OCI-LY3 (cell line): ENCODE measurements around the gene NR6A1.

ENCODE experiments used
- CTCF ChIP-seq: fragments of 200-600, 300-600 bp; sonication (generic); IDR thresholded peaks from 2 replicates; pipeline ENCODE4 v1.5.1; 2014; ENCODE audit warnings: antibody characterized with exemption, low read length, low read depth
- EZH2phosphoT487 ChIP-seq: fragments of 200-600 bp; shearing (Covaris generic); IDR thresholded peaks from 2 replicates; pipeline ENCODE4 v1.6.1; 2018; ENCODE audit warnings: antibody characterized with exemption, mixed run types, low read depth

GRCh38 chr9:124501771-124502320 is 269.3 kb downstream of the NR6A1 start:
- no peak for TF ChIP-seq CTCF
- TF ChIP-seq EZH2phosphoT487 = no peak
